Stomach (tissue), 9 donors: ENCODE results near the gene ANKFN1. TPM values are rescaled to one million over a fixed set of nuclear protein-coding genes. Genes with fewer than 3 reads are reported as not detected.

Experiments used
- DNase-seq, 2 donors: peaks; one replicate each; pipeline versions ENCODE4 v3.0.0 to v3.0.0-alpha.2; 2013 to 2019
- H3K27ac ChIP-seq, 5 donors: fragments of 200-600 bp in 4 of 5; sonication (generic) in 4 of 5; one replicate each; pipeline ENCODE4 v1.5.1; 2013 to 2019; ENCODE audit warnings: mild to moderate bottlenecking in 1 of 5, moderate library complexity in 1 of 5
- H3K27me3 ChIP-seq, 3 donors: fragments of 200-600 bp; sonication (generic); one replicate each; pipeline ENCODE4 v1.5.1; 2017 to 2019; ENCODE audit warnings: mixed run types in 1 of 3
- H3K36me3 ChIP-seq, 4 donors: fragments of 200-600 bp; sonication (generic); 1 replicate in 3 of 4; 2 replicates in 1 of 4; pipeline ENCODE4 v1.5.1; 2016 to 2019
- H3K4me1 ChIP-seq, 4 donors: fragments of 200-600 bp; sonication (generic); one replicate each; pipeline ENCODE4 v1.5.1; 2016 to 2019
- H3K4me3 ChIP-seq, 4 donors: fragments of 200-600 bp; sonication (generic) in 3 of 4; one replicate each; pipeline ENCODE4 v1.5.1; 2016 to 2019; ENCODE audit warnings: mild to moderate bottlenecking in 1 of 4
- H3K9me3 ChIP-seq, 4 donors: fragments of 200-600 bp; sonication (generic); one replicate each; pipeline ENCODE4 v1.5.1; 2016 to 2019
- CTCF ChIP-seq, 7 experiments: fragments of 450-650 bp in 4 of 7; fragments of 200-600 bp in 3 of 7; sonication (generic) in 3 of 7; IDR thresholded peaks; one replicate each; pipeline ENCODE4 v1.5.1; 2016 to 2019; ENCODE audit warnings: antibody characterized with exemption in 7 of 7, control low read depth in 2 of 7, mild to moderate bottlenecking in 1 of 7
- EP300 ChIP-seq: sonication (generic); formaldehyde crosslinking; IDR thresholded peaks from one replicate; pipeline ENCODE4 v1.6.1; 2017; ENCODE audit warnings: antibody characterized with exemption
- POLR2A ChIP-seq, 4 donors: fragments of 450-650 bp; IDR thresholded peaks; one replicate each; pipeline ENCODE4 v1.6.1; 2016; ENCODE audit warnings: antibody characterized with exemption in 4 of 4, control low read depth in 2 of 4, mild to moderate bottlenecking in 1 of 4, moderate library complexity in 1 of 4
- POLR2AphosphoS5 ChIP-seq, 3 donors: sonication (generic); formaldehyde crosslinking; IDR thresholded peaks; one replicate each; pipeline ENCODE4 v1.6.1; 2016; ENCODE audit warnings: antibody characterized with exemption in 3 of 3
- WGBS, 5 donors: extraction: QIAGEN DNeasy Blood & Tissue Kit in 3 of 5; methylation state at CpG; one replicate each; pipeline versions ENCODE4 v1.1.5 to v1.1.7; 2013 to 2018; 5-methylcytosine and 5-hydroxymethylcytosine counted together
- intact Hi-C: fragments of 100-400 bp; cut with DNase I; formaldehyde crosslinking; loops from one replicate; pipeline ENCODE4 v1.15.1; 2023; ENCODE audit warnings: low total_unique reads
- polyA plus RNA-seq, 3 donors: library from polyadenylated mRNA; stranded (reverse); fragments of 200-250 nt; gene quantifications; one replicate each; pipeline ENCODE4 v1.2.3, GENCODE V29; 2013
- total RNA-seq, 5 donors: library from RNA; depleted of rRNA; stranded (reverse); fragments of >200 nt; gene quantifications; one replicate each; pipeline versions ENCODE4 v1.1.0 to v1.2.3, GENCODE V29; 2014 to 2016
- donor health status: healthy with polysubstance abuse.
- donor health status: Bipolar disorder and iron deficiency.
- donor health status: healthy.

Gene ANKFN1
- total and polyA plus RNA-seq, 8 donors, result 0.10 to 2.9 (median 1.3) TPM; not detected in 4

GRCh38 chr17:56290101-56290801 is 137.0 kb downstream of the ANKFN1 start:
- H3K4me3 ChIP-seq, result no peak overlapping the region
- DNase-seq, result no peak
- intact Hi-C loops, result no loop called here
- H3K9me3 ChIP-seq, result no peaks in the 10 kb centered on the region
- peaks cover 0 to 20% (median 11%) of the 10 kb centered on the region in 4 donors for H3K4me1 ChIP-seq
- 77 to 90% (median 82%) methylated on average over 2 of the region's 2 CpGs for WGBS, 5 donors
- TF ChIP-seq POLR2AphosphoS5 (IDR thresholded peaks at IDR 0.05) (no peak), POLR2A (IDR thresholded peaks at IDR 0.05) (no peak), CTCF (IDR thresholded peaks at IDR 0.05) (no peak), EP300 (no peak)
- no peaks in the 10 kb centered on the region for H3K27me3 ChIP-seq
- H3K27ac ChIP-seq, result no peak overlapping the region
- H3K36me3 ChIP-seq, result no peaks in the 10 kb centered on the region

GRCh38 chr17:56290802-56291118 is 137.5 kb downstream of the ANKFN1 start:
- no peaks in the 10 kb centered on the region for H3K27me3 ChIP-seq
- TF ChIP-seq POLR2AphosphoS5 (IDR thresholded peaks at IDR 0.05), result no peak
- no peak for TF ChIP-seq EP300
- TF ChIP-seq CTCF (IDR thresholded peaks at IDR 0.05), result no peak
- no peak for TF ChIP-seq POLR2A (IDR thresholded peaks at IDR 0.05)
- peaks cover 0 to 20% (median 11%) of the 10 kb centered on the region in 4 donors for H3K4me1 ChIP-seq
- DNase-seq, result no peak
- 41 to 66% (median 58%) methylated on average over 1 of the region's 1 CpG for WGBS, 5 donors
- intact Hi-C loops, result no loop called here
- no peaks in the 10 kb centered on the region for H3K36me3 ChIP-seq
- no peak overlapping the region for H3K4me3 ChIP-seq
- H3K9me3 ChIP-seq, result no peaks in the 10 kb centered on the region
- H3K27ac ChIP-seq, result no peak overlapping the region

- Histone ChIP-seq H3K36me3 (no peaks in the 10 kb centered on the region), H3K27ac (no peak overlapping the region), H3K4me1 (peaks cover 0 to 20% (median 11%) of the 10 kb centered on the region in 4 donors), H3K27me3 (no peaks in the 10 kb centered on the region), H3K4me3 (no peak overlapping the region), H3K9me3 (no peaks in the 10 kb centered on the region)
- no peak for DNase-seq
- no peak for TF ChIP-seq EP300
- TF ChIP-seq POLR2AphosphoS5 (IDR thresholded peaks at IDR 0.05), result no peak
- TF ChIP-seq CTCF (IDR thresholded peaks at IDR 0.05), result no peak
- no peak for TF ChIP-seq POLR2A (IDR thresholded peaks at IDR 0.05)
- 87 to 100% (median 94%) methylated on average over 1 of the region's 1 CpG for WGBS, 5 donors
- intact Hi-C loops, result no loop called here
Observed at GRCh38 chr17:56291226-56291805, 138.0 kb downstream of the ANKFN1 start.

GRCh38 chr17:56292010-56292409 is 138.7 kb downstream of the ANKFN1 start:
- Histone ChIP-seq H3K9me3 (no peaks in the 10 kb centered on the region), H3K27ac (no peak overlapping the region), H3K4me3 (no peak overlapping the region), H3K36me3 (no peaks in the 10 kb centered on the region), H3K27me3 (no peaks in the 10 kb centered on the region), H3K4me1 (peaks cover 0 to 20% (median 11%) of the 10 kb centered on the region in 4 donors)
- TF ChIP-seq CTCF (IDR thresholded peaks at IDR 0.05) (no peak), POLR2AphosphoS5 (IDR thresholded peaks at IDR 0.05) (no peak), EP300 (no peak), POLR2A (IDR thresholded peaks at IDR 0.05) (no peak)
- WGBS, 5 donors, result 46 to 62% (median 53%) methylated on average over 1 of the region's 1 CpG
- intact Hi-C loops, result no loop called here
- no peak for DNase-seq
